Liver (tissue), 9 donors: Measurements from ENCODE around the gene DTL. TPM values are rescaled to one million over a fixed set of nuclear protein-coding genes. Genes with fewer than 3 reads are reported as not detected.

Experiments
- DNase-seq: peaks from one replicate; pipeline ENCODE4 v3.0.0-alpha.2; 2017; ENCODE audit warnings: low spot score
- H3K27ac ChIP-seq, 2 donors: one replicate each; pipeline ENCODE4 v1.7.0; 2013; ENCODE audit warnings: inconsistent platforms in 2 of 2, low read length in 2 of 2, control low read depth in 1 of 2, low read depth in 1 of 2, mild to moderate bottlenecking in 1 of 2
- H3K27me3 ChIP-seq, 4 donors: one replicate each; pipeline versions ENCODE4 v1.6.1 to v1.7.0; 2013; ENCODE audit warnings: low read length in 3 of 4, inconsistent platforms in 1 of 4, mild to moderate bottlenecking in 1 of 4, moderate library complexity in 1 of 4; ENCODE audit not compliant: control insufficient read depth in 4 of 4, insufficient read depth in 4 of 4
- H3K36me3 ChIP-seq, 4 donors: one replicate each; pipeline versions ENCODE4 v1.6.1 to v1.7.0; 2013; ENCODE audit warnings: low read length in 3 of 4, mild to moderate bottlenecking in 3 of 4, low read depth in 1 of 4, moderate library complexity in 1 of 4; ENCODE audit not compliant: control insufficient read depth in 4 of 4, insufficient read depth in 3 of 4
- H3K4me1 ChIP-seq, 4 donors: one replicate each; pipeline versions ENCODE4 v1.6.1 to v1.7.0; 2013; ENCODE audit warnings: low read length in 3 of 4, mild to moderate bottlenecking in 3 of 4, moderate library complexity in 1 of 4; ENCODE audit not compliant: control insufficient read depth in 4 of 4, insufficient read depth in 4 of 4
- H3K4me3 ChIP-seq, 3 donors: one replicate each; pipeline versions ENCODE4 v1.6.1 to v1.7.0; 2013; ENCODE audit warnings: low read length in 3 of 3, control low read depth in 1 of 3, low read depth in 1 of 3, mild to moderate bottlenecking in 1 of 3
- H3K9ac ChIP-seq, 2 donors: one replicate each; pipeline ENCODE4 v1.7.0; 2013; ENCODE audit warnings: low read length in 2 of 2, mild to moderate bottlenecking in 2 of 2, moderate library complexity in 2 of 2, control low read depth in 1 of 2, low read depth in 1 of 2
- H3K9me3 ChIP-seq, 4 donors: one replicate each; pipeline versions ENCODE4 v1.6.1 to v1.7.0; 2013; ENCODE audit warnings: low read length in 3 of 4; ENCODE audit not compliant: control insufficient read depth in 4 of 4
- EGR1 ChIP-seq, 2 donors: IDR thresholded peaks; 2 replicates each; pipeline ENCODE4 v1.6.1; 2016 to 2018; ENCODE audit warnings: antibody characterized with exemption in 2 of 2, low read depth in 2 of 2
- FOXA1 ChIP-seq: IDR thresholded peaks from 2 replicates; pipeline ENCODE4 v1.6.1; 2016; ENCODE audit warnings: antibody characterized with exemption
- FOXA2 ChIP-seq: IDR thresholded peaks from 2 replicates; pipeline ENCODE4 v1.6.1; 2016; ENCODE audit warnings: antibody characterized with exemption
- GABPA ChIP-seq, 2 donors: IDR thresholded peaks in 1 of 2; conservative IDR thresholded peaks in 1 of 2; 2 replicates each; pipeline ENCODE4 v1.6.1; 2016; ENCODE audit warnings: antibody characterized with exemption in 2 of 2, mild to moderate bottlenecking in 1 of 2, moderate library complexity in 1 of 2
- HNF4A ChIP-seq, 2 donors: conservative IDR thresholded peaks; 2 replicates each; pipeline ENCODE4 v1.6.1; 2016; ENCODE audit warnings: antibody characterized with exemption in 2 of 2, mild to moderate bottlenecking in 2 of 2
- HNF4G ChIP-seq: IDR thresholded peaks from 2 replicates; pipeline ENCODE4 v1.6.1; 2016; ENCODE audit warnings: antibody characterized with exemption
- JUND ChIP-seq, 2 donors: IDR thresholded peaks; 2 replicates each; pipeline ENCODE4 v1.6.1; 2016; ENCODE audit warnings: antibody characterized with exemption in 2 of 2
- NR2F2 ChIP-seq: IDR thresholded peaks from 2 replicates; pipeline ENCODE4 v1.6.1; 2016; ENCODE audit warnings: antibody characterized with exemption
- RAD21 ChIP-seq, 2 donors: IDR thresholded peaks; 2 replicates each; pipeline ENCODE4 v1.6.1; 2016; ENCODE audit warnings: antibody characterized with exemption in 2 of 2, mild to moderate bottlenecking in 2 of 2
- RXRA ChIP-seq, 2 donors: IDR thresholded peaks; 2 replicates each; pipeline ENCODE4 v1.6.1; 2017 to 2018; ENCODE audit warnings: antibody characterized with exemption in 2 of 2, mild to moderate bottlenecking in 1 of 2
- SP1 ChIP-seq: IDR thresholded peaks from 2 replicates; pipeline ENCODE4 v1.6.1; 2018; ENCODE audit warnings: antibody characterized with exemption, mild to moderate bottlenecking
- TAF1 ChIP-seq: conservative IDR thresholded peaks from 2 replicates; pipeline ENCODE4 v1.6.1; 2016; ENCODE audit warnings: antibody characterized with exemption, mild to moderate bottlenecking
- YY1 ChIP-seq: IDR thresholded peaks from 2 replicates; pipeline ENCODE4 v1.6.1; 2016; ENCODE audit warnings: antibody characterized with exemption, mild to moderate bottlenecking
- WGBS: extraction: QIAGEN DNeasy Blood & Tissue Kit; methylation state at CpG from one replicate; pipeline ENCODE4 v1.1.7; 2013; 5-methylcytosine and 5-hydroxymethylcytosine counted together
- polyA plus RNA-seq, 2 donors: library from polyadenylated mRNA; stranded (reverse) in 1 of 2; unstranded in 1 of 2; fragments of 200-250 nt in 1 of 2; fragments of >200 nt in 1 of 2; fragmentation: Nextera tagmentation in 1 of 2; extraction: Ambion mirVana in 1 of 2; gene quantifications; one replicate each; pipeline versions ENCODE4 v1.2.1 to v1.2.3, GENCODE V29; 2013 to 2015
- total RNA-seq, 2 donors: library from RNA; depleted of rRNA; stranded (reverse); fragments of >200 nt; gene quantifications; one replicate each; pipeline ENCODE4 v1.2.3, GENCODE V29; 2014
- TF ChIP-seq, protein P1 (sequence below): fragments of 150-350 bp; IDR thresholded peaks from 2 replicates; pipeline ENCODE4 v1.5.1; 2017; ENCODE audit warnings: improper control_type of control experiment, low read depth, low read length; ENCODE audit not compliant: missing input control
- TF ChIP-seq, protein P2 (sequence below): IDR thresholded peaks from 2 replicates; pipeline ENCODE4 v1.6.1; 2016; ENCODE audit warnings: antibody characterized with exemption
- TF ChIP-seq, protein P3 (sequence below): IDR thresholded peaks from 2 replicates; pipeline ENCODE4 v1.6.1; 2016; ENCODE audit warnings: antibody characterized with exemption, mild to moderate bottlenecking
- TF ChIP-seq, protein P4 (sequence below): IDR thresholded peaks from 2 replicates; pipeline ENCODE4 v1.6.1; 2016; ENCODE audit warnings: antibody characterized with exemption
- TF ChIP-seq, protein P5 (sequence below): IDR thresholded peaks from 2 replicates; pipeline ENCODE4 v1.6.1; 2016; ENCODE audit warnings: antibody characterized with exemption
- donor health status: healthy.
- donor health status: healthy.
- donor health status: healthy.
- donor health status: healthy.
- donor health status: healthy.

DTL gene
- total and polyA plus RNA-seq, 4 donors: 0.17 to 17.9 (median 0.73) TPM

DNA sequence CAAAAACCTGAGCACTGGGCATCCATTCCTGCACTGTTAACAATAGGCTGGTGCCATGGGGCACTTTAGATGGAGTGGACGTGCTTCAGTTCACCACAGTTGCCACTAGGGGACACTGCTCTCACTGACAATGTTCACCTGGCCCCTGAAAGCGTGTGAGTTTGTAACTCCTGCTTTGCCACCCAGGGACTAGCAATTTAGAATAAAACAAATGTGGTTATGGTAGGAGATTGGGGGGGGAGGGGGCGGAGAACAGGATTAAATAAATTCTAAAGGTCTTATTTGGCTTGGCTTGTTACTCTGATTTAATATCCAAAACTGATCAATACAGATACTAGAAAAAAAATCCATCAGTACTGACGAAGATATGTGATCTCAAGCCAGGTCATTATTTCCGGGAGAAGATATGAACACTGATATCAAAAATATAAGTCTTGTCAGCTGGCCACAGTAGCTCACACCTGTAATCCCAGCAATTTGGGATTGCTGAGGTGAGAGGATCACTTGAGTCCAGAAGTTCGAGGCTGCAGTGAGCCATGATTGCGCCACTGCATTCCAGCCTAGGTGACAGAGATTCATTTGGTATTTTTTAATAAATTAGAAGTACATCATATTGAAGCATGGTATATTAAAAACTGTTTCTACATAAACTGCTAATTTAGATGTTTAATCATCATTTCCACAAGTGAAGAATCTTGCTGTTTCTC, 23.4 kb upstream of the DTL start:
- Histone ChIP-seq H3K4me3 (no peak overlapping the region), H3K27me3 (no peaks in the 10 kb centered on the region), H3K27ac (peak overlapping the region in 1 of 2 donors; percentile 45), H3K36me3 (peaks cover 0 to 5% (median 3%) of the 10 kb centered on the region in 4 donors), H3K9me3 (peaks cover 0 to 2% (median 0%) of the 10 kb centered on the region in 4 donors), H3K4me1 (peaks cover 4 to 16% (median 14%) of the 10 kb centered on the region in 4 donors), H3K9ac (no peak overlapping the region)
- 31% methylated on average over 7 of the region's 7 CpGs for WGBS
- TF ChIP-seq, protein P1, sequence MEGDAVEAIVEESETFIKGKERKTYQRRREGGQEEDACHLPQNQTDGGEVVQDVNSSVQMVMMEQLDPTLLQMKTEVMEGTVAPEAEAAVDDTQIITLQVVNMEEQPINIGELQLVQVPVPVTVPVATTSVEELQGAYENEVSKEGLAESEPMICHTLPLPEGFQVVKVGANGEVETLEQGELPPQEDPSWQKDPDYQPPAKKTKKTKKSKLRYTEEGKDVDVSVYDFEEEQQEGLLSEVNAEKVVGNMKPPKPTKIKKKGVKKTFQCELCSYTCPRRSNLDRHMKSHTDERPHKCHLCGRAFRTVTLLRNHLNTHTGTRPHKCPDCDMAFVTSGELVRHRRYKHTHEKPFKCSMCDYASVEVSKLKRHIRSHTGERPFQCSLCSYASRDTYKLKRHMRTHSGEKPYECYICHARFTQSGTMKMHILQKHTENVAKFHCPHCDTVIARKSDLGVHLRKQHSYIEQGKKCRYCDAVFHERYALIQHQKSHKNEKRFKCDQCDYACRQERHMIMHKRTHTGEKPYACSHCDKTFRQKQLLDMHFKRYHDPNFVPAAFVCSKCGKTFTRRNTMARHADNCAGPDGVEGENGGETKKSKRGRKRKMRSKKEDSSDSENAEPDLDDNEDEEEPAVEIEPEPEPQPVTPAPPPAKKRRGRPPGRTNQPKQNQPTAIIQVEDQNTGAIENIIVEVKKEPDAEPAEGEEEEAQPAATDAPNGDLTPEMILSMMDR: peak; percentile 99
- TF ChIP-seq GABPA (IDR thresholded peaks at IDR 0.05 in 1 of 2, conservative IDR thresholded peaks at IDR 0.05 in 1 of 2) (no peak), JUND (IDR thresholded peaks at IDR 0.05) (peak in 1 of 2 donors; percentile 35), EGR1 (IDR thresholded peaks at IDR 0.05; ENCODE audit: low read depth in 2 of 2) (no peak), NR2F2 (peak; percentile 8), RXRA (IDR thresholded peaks at IDR 0.05) (peak; percentile 52 to 61), HNF4A (conservative IDR thresholded peaks at IDR 0.05) (peak; percentile 71 to 75), HNF4G (peak; percentile 39), YY1 (peak; percentile 64), FOXA1 (peak; percentile 54), SP1 (peak; percentile 69), TAF1 (no peak), RAD21 (IDR thresholded peaks at IDR 0.05) (peak; percentile 94), FOXA2 (peak; percentile 72)
- TF ChIP-seq, protein P2, sequence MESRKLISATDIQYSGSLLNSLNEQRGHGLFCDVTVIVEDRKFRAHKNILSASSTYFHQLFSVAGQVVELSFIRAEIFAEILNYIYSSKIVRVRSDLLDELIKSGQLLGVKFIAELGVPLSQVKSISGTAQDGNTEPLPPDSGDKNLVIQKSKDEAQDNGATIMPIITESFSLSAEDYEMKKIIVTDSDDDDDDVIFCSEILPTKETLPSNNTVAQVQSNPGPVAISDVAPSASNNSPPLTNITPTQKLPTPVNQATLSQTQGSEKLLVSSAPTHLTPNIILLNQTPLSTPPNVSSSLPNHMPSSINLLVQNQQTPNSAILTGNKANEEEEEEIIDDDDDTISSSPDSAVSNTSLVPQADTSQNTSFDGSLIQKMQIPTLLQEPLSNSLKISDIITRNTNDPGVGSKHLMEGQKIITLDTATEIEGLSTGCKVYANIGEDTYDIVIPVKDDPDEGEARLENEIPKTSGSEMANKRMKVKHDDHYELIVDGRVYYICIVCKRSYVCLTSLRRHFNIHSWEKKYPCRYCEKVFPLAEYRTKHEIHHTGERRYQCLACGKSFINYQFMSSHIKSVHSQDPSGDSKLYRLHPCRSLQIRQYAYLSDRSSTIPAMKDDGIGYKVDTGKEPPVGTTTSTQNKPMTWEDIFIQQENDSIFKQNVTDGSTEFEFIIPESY: no peak
- TF ChIP-seq, protein P3, sequence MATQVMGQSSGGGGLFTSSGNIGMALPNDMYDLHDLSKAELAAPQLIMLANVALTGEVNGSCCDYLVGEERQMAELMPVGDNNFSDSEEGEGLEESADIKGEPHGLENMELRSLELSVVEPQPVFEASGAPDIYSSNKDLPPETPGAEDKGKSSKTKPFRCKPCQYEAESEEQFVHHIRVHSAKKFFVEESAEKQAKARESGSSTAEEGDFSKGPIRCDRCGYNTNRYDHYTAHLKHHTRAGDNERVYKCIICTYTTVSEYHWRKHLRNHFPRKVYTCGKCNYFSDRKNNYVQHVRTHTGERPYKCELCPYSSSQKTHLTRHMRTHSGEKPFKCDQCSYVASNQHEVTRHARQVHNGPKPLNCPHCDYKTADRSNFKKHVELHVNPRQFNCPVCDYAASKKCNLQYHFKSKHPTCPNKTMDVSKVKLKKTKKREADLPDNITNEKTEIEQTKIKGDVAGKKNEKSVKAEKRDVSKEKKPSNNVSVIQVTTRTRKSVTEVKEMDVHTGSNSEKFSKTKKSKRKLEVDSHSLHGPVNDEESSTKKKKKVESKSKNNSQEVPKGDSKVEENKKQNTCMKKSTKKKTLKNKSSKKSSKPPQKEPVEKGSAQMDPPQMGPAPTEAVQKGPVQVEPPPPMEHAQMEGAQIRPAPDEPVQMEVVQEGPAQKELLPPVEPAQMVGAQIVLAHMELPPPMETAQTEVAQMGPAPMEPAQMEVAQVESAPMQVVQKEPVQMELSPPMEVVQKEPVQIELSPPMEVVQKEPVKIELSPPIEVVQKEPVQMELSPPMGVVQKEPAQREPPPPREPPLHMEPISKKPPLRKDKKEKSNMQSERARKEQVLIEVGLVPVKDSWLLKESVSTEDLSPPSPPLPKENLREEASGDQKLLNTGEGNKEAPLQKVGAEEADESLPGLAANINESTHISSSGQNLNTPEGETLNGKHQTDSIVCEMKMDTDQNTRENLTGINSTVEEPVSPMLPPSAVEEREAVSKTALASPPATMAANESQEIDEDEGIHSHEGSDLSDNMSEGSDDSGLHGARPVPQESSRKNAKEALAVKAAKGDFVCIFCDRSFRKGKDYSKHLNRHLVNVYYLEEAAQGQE: peak; percentile 59
- TF ChIP-seq, protein P4, sequence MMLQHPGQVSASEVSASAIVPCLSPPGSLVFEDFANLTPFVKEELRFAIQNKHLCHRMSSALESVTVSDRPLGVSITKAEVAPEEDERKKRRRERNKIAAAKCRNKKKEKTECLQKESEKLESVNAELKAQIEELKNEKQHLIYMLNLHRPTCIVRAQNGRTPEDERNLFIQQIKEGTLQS: no peak
- TF ChIP-seq, protein P5, sequence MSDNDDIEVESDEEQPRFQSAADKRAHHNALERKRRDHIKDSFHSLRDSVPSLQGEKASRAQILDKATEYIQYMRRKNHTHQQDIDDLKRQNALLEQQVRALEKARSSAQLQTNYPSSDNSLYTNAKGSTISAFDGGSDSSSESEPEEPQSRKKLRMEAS: no peak
- peak; percentile 64 for DNase-seq
